GM21390 (cell line): ENCODE measurements around the gene TUBD1.
"Not testable (repeated sequence)": the region's sequence is repeated elsewhere in the genome, so short reads cannot be mapped to it uniquely, and the experiment has no call there.

ENCODE experiments used
- ATAC-seq: cut with Tn5 transposase; IDR thresholded peaks from one replicate; pipeline ENCODE4 v1.9.1; 2021; ENCODE audit not compliant: unreplicated experiment

The TUBD1 gene

DNA sequence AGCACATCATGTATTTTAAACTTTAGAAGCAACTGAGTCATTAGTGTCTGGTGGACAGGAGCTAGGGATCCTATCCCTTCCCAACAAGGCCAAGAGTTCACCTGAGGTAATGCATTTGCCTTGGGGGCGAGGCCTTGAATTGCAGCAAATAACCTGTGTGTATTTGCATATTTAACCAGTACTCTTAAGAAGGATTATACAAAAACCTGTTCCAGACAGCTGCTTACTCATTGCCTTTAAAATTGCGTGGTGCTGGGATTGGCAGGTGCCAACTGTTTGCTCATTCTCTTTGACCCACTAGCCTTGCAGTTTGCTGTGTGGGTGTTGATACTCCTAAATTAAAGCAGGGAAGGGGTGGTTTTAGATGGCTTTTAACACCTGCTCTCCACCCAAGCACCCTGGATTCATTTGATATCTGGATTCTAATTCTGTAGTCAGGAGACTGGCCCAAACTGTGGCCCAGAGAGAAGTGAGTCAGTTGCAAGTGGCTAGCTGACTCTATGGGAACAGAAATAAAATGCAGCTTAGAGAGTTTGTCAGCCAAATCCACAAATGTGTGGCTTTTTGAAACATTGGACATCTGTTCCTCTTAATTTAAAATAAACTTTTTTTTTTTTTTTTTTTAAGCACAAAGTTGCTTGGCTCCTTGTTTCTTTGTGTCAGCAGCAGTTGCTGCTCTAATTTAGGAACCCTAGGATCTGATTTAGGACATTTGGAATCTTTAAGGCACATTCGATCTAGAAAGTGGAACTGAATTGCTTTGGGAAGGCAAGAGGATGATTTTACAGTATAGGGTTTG lies 46.9 kb downstream of the TUBD1 start:
- no peak for ATAC-seq

DNA sequence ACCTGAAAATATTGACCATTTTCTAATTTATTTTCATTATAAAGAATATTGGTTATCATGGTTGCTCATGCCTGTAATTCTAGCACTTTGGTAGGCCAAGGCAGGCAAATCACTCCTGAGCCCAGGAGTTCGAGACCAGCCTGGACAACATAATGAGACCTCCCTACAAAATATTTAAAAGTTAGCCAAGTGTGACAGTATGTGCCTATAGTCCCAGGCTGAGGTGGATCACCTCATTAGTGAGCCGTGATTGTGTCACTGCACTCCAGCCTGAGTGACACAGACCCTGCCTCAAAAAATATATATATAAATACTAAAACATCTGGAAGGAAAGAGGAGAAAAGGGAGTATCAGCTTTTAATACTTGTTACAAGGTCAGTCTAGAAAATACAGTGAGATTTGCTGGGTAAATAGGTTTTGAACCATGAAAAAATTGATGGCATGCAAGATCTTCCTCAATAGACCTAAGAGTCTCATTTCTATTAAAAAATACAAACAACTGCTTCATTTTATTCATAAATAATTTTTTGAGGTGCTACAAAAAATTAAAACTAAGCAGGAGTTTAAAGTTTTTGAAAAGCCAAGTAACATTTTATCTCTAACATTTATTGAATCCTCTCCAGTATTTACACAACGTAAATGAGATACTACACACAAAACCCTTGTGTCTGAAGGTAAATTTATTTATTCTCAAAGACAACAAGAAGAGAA lies 47.7 kb downstream of the TUBD1 start:
- no peak for ATAC-seq

DNA sequence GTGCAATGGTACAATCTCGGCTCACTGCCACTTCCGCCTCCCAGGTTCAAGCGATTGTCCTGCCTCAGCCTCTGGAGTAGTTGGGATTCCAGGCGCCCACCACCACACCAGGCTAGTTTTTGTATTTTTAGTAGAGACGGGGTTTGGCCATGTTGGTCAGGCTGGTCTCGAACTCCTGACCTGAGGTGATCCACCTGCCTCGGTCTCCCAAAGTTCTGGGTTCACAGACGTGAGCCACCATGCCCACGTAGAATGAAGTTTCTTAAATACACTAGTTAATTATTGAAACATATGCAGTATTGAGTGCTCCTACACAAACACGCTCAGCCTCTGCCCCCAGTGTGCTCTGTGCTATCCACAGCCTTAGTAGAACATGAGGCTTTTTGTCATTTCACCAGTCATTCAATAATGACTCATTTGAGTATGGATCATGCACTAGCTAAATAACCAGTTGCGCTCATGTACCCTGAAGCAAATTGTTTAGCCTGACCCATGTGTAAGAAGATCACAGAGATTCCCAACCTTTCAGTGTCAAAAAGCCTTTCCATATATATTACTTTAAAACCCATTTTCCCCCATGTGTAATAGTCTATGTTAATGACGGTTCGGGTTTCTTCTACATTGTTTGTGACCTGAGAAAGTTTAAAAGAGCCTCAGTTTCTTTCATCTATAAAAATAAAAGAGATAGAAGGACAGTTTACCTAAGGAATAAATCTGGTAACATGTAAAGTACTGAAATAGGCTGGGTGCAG lies 49.7 kb downstream of the TUBD1 start:
- no peak for ATAC-seq

DNA sequence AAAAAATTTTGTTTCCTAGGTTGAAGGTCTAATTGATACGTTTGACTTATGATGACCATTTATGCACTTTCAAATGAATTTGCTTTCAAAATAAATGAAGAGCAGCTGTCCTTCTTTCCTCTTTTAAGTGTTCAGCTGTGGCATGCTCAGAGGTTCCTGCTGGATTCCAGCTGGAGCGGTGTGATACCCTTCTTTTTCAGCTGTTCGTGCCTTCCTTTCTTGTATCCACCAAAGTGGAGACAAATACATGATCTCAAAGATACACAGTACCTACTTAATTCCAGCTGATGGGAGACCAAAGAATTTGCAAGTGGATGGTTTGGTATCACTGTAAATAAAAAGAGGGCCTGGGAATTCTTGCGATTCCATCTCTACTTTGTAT lies 50.9 kb downstream of the TUBD1 start:
- not testable (repeated sequence) for ATAC-seq

DNA sequence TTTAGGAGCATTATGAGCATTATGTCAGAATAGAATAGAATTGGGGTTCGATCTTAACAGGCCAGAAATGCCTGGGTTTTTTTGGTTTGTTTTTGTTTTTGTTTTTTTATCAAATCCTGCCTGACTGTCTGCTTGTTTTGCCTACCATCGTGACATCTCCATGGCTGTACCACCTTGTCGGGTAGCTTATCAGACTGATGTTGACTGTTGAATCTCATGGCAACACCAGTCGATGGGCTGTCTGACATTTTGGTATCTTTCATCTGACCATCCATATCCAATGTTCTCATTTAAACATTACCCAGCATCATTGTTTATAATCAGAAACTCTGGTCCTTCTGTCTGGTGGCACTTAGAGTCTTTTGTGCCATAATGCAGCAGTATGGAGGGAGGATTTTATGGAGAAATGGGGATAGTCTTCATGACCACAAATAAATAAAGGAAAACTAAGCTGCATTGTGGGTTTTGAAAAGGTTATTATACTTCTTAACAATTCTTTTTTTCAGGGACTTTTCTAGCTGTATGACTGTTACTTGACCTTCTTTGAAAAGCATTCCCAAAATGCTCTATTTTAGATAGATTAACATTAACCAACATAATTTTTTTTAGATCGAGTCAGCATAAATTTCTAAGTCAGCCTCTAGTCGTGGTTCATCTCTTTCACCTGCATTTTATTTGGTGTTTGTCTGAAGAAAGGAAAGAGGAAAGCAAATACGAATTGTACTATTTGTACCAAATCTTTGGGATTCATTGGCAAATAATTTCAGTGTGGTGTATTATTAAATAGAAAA lies 51.5 kb downstream of the TUBD1 start:
- ATAC-seq: not testable (repeated sequence)

DNA sequence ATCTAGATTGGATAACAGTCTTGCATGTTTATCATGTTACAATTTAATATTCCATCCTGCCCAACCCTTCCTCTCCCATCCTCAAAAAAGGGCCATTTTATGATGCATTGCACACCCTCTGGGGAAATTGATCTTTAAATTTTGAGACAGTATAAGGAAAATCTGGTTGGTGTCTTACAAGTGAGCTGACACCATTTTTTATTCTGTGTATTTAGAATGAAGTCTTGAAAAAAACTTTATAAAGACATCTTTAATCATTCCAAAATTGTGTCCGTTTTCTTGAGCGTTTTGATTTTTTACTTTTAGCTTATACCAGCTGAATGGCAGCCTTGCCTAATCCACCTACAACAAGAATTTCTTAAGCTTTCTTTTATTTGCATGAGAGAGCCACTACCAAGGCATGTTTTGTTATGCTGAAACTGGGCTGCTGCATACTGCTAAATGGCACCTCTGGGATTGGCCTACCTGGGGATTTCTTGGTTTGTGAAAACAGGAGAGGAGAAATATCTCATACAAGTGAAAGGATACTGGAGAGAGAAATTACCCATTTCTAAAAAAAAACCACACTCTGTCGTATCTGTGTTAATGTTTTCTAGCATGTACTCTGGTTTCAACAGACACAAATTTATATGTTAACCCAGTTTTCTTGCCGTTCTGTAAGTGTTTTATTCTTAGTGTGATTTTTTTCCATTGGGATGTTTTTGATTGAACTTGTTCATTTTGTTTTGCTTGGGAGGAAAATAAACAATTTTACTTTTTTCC lies 52.2 kb downstream of the TUBD1 start:
- no peak for ATAC-seq

DNA sequence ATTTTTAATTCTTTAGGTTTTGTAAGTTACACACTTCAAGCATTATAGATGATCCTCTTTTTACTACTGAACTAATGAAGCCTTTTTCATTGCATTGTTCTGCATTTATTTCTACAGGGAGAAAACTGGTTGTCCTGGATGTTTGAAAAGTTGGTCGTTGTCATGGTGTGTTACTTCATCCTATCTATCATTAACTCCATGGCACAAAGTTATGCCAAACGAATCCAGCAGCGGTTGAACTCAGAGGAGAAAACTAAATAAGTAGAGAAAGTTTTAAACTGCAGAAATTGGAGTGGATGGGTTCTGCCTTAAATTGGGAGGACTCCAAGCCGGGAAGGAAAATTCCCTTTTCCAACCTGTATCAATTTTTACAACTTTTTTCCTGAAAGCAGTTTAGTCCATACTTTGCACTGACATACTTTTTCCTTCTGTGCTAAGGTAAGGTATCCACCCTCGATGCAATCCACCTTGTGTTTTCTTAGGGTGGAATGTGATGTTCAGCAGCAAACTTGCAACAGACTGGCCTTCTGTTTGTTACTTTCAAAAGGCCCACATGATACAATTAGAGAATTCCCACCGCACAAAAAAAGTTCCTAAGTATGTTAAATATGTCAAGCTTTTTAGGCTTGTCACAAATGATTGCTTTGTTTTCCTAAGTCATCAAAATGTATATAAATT lies 53.0 kb downstream of the TUBD1 start:
- no peak for ATAC-seq

DNA sequence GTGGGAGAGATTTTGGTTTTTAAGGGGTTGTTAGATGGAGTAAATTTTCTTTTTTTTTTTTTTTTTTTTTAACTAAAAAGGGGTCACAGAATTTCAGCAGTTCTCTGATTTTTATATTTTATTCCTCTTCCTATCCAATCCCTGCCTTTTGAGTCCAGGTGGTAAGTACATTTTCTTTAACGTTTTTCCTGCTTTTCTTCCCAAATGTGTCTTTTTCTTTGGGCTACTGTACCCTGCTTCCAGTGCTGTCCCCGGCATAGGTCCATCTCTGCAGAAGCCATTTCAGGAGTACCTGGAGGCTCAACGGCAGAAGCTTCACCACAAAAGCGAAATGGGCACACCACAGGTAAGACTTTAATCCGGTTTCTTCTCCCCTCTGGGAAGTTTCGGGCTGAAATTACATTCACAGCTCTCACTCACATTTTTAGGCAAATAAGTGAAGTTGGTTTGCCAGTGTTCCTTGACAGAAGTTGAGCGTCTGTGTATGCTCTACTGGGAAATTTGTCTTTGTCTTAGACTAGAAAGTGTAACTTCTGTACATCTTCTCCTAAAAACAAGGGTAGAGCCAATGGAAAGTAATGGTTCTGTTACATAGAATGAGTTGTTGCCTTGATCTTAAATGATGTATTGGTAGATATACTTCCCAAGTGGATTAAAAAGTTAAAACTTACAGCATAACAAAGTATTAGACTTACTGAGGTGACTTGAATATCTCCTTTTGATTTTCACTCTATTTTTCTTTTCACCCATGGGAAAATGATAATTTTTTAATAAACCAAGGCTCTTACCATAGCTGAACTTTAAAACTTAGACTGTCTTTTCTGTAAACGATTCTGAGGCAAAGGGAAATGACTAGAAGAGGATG lies 54.5 kb downstream of the TUBD1 start:
- no peak for ATAC-seq

DNA sequence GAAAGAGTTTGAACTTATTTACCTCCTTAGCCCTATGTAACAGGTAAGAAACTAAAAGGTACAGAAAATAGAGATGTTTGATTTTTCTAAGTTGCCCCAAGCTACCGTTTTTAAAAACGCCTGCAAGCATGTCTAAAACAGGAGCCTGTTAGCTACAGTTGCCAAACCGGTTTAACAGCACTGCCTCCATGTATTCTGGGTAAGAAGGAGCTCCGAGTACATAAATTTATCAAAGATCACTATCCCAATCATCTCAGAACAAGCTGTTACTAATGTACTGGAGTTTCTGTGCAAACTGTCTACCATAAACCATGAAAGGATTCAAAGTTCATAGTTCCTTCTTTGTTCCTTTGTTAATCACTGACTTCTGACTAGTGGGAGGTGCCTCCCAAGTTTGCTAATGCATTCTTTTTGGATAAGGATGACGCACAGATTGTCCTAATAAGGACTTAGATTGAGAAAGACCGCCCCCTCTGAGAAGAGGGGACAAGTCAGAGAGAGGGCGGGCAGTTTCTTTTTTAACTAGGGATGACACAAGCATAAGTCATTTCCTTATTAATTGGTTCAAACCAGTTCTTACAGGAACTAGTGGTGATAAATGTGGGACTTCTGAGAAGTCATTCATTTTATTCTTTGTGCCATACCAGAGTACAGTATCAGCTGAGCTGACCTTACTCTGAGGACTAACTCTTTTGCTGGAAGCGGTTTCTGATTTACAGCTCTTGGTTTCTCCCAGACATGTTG lies 55.3 kb downstream of the TUBD1 start:
- ATAC-seq: peak; percentile 67

DNA sequence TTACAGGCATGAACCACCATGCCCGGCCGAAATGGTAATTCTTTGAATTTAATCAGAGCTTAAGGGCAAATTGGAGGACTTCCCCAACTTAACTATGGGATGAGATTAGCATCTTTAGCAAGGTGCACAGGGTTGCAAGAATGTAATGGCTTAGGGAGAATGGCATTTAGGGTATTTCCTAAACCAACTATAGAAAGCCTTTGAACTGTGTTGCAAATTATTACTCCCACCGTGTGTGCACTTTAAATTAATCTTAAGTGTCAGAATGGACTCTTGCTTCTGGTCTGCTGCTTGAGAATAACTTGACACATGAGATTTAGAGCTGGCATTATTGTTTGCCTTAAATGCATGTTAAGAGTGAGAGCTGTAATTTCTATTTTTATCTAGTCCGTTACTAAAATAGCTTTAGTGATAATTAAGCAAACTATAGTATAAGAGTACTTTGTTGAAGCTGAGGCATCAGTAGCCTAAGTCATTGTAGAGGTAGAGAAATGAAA lies 59.8 kb downstream of the TUBD1 start:
- ATAC-seq: no peak

DNA sequence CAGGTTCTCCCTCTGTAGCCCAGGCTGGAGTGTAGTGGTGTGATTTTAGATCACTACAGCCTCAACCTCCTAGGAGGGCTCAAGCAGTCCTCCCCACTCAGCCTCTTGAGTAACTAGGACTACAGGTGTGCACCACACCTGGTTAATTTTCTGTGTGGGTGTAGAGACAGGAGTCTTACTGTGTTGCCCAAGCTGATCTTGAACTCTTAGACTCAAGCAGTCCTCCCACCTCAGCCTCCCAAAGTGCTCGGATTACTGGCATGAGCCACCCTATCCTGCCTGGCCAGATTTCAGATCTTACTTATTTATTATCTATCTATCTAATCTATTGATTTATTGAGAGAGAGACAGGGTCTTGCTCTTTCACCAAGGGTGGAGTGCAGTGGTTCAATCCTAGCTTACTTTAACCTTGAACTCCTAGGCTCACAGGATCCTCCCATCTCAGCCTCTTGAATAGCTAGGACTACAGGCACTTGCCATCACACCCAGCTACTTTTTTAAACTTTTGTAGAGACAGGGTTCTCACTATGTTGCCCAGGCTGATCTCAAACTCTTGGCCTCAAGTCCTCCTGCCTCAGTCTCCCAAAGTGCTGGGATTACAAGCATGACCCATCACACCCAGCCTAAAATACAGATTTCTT lies 61.8 kb downstream of the TUBD1 start:
- no peak for ATAC-seq

DNA sequence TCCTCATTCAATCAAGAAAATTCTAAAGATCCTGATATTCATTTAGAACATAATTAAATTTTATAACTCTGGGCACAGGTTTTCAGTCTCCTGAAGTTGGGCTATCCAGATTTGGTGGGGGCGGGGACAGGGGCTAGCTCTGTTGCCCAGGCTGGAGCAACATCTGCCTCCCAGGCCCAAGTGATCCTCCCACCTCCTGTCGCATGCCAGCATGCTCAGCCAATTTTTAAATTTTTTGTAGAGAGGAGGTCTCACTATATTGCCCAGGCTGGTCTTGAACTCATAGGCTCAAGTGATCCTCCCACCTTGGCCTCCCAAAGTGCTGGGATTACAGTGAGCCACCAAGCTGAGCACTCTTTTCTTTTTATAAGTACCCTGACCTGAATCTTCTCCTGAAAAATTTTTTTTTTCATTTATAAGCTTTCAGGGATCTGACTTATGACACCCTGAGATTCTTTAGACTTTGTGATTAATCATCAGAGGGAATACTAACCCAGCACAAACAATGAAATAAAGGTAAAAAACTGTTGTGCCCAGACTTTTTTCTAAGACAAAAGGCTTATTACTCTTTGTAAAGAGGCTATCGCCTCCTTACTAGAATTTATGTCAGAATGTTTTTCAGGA lies 62.6 kb downstream of the TUBD1 start:
- ATAC-seq: no peak

DNA sequence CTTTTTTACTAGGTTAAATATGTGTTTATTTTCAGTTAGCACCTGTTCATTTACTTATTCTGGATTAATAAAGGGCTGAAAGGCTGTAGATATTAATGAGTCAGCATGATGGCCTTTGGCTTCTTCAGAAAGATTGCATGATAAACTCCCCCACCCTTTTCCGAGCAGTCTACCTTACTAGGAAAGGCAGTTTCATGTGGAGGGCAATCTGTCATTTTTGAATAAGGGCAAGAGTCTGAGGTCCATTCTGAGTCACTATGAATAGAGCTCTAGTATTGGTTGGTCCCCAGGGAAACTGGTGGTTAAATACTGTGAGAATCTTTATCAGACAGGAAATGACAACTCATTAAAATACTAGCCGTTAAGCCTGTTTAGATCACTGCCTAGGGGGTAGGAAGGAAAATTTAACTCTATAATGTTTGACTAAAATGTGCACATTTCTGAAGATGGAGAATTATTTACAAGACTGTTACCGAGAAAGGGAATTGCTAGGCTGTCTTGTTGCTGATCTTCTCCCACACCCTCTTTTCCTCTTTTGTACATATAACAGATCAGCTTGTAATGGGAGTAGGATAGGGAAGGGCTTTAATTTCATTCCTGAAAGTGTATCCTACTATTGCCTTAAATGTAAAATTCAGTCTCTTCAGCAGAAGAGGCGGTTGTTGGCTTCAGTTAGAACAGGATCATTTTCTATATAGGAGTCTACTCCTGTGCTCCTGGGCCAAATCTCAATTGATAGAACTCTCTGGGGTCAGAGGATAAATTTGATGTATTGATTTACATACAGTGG lies 63.3 kb downstream of the TUBD1 start:
- peak; percentile 67 for ATAC-seq

DNA sequence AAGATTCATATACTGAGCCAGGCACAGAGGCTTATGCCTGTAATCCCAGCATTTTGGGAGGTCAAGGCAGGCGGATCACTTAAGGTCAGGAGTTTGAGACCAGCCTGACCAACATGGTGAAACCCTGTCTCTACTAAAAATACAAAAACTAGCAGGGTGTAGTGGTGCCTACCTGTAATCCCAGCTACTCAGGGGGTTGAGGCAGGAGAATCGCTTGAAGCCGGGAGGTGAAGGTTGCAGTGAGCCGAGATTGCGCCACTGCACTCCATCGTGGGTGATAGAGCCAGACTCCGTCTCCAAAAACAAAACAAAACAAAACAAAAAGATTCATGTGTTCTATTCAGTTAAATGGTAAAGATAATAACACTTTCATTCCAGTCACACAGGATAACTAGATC lies 63.9 kb downstream of the TUBD1 start:
- not testable (repeated sequence) for ATAC-seq

DNA sequence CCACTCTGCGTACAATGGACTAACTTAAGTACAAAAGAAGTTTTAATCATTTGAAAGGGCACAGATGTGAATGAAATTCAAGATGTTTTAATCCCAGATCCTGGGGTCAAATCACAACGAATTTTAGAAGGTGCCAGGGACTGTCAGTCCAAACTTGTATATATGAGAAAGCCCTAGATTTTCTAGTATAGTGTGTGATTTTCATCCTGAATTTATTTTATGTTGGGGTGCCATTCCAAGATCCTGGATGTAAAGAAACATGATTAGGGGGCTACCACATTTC lies 64.3 kb downstream of the TUBD1 start:
- ATAC-seq: no peak

DNA sequence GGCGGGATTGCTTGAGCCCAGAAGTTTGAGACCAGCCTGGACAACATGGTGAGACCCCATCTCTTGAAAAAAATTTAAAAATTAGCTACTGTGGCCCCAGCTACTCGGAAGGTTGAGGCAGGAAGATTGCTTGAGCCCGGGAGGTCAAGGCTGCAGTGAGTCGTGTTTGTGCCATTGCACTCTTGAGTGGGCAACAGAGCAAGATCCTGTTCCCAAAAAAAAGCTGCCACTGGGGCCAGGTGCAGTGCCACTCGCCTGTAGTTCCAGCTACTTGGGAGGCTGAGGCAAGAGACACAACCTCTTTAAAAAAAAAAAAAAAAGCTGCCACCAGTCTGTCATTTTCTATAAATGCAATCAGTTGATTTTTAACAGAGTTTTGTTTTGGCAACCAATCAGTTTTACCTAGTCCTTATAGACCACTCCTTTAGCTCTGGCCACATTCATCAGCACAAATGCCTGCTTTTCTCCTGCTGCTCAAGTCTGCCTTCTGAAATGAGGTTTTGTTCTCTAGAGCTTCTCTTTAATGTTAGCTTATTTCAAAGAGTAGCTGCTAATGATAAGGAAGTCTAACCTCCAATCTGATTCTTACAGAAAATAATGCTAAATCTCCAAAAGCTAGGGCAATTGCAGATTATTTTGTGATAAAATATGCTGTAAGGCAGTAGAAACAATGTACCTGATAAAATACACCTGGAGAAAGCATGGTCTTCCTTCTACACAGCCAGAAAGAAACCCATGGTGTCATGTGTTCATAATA lies 64.8 kb downstream of the TUBD1 start:
- no peak for ATAC-seq
